Skeletal muscle satellite cell (primary cell): ENCODE results near the gene CLDN1. TPM values are rescaled to one million over a fixed set of nuclear protein-coding genes. Genes with fewer than 3 reads are reported as not detected.

Experiments
- H3K27me3 ChIP-seq: 2 replicates; pipeline ENCODE4 v1.7.0; 2013; ENCODE audit warnings: low read length; ENCODE audit not compliant: control insufficient read depth, insufficient read depth
- H3K36me3 ChIP-seq: 2 replicates; pipeline ENCODE4 v1.7.0; 2013; ENCODE audit warnings: mild to moderate bottlenecking, control low read depth, low read length; ENCODE audit not compliant: insufficient read depth
- H3K4me1 ChIP-seq: 2 replicates; pipeline ENCODE4 v1.7.0; 2013; ENCODE audit warnings: low read length; ENCODE audit not compliant: control insufficient read depth, insufficient read depth
- H3K4me2 ChIP-seq: 2 replicates; pipeline ENCODE4 v1.7.0; 2013; ENCODE audit warnings: mild to moderate bottlenecking, low read length
- H3K4me3 ChIP-seq: 2 replicates; pipeline ENCODE4 v1.7.0; 2013; ENCODE audit warnings: low read length
- H3K9ac ChIP-seq: 2 replicates; pipeline ENCODE4 v1.7.0; 2013; ENCODE audit warnings: mild to moderate bottlenecking, low read depth, low read length, moderate library complexity
- H3K9me3 ChIP-seq: replicated peaks from 2 replicates; pipeline ENCODE4 v1.7.0; 2013; ENCODE audit warnings: mild to moderate bottlenecking, control low read depth, low read length
- total RNA-seq: library from RNA; depleted of rRNA; stranded (reverse); fragments of >200 nt; gene quantifications from 2 replicates; pipeline ENCODE4 v1.2.3, GENCODE V29; 2012; rRNA removed

CLDN1 gene, protein sequence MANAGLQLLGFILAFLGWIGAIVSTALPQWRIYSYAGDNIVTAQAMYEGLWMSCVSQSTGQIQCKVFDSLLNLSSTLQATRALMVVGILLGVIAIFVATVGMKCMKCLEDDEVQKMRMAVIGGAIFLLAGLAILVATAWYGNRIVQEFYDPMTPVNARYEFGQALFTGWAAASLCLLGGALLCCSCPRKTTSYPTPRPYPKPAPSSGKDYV
- total RNA-seq: 0.22 and 3.5 TPM in 2 replicates

- Histone ChIP-seq H3K4me1 (peaks cover 21% of the 10 kb centered on the region), H3K4me2 (peak within 1 kb of the TSS; percentile 96), H3K4me3 (peak within 1 kb of the TSS; percentile 73), H3K9ac (peak within 1 kb of the TSS; percentile 52), H3K36me3 (no peaks in the 10 kb centered on the region), H3K9me3 (no peaks in the 10 kb centered on the region), H3K27me3 (peaks cover 3% of the 10 kb centered on the region)
Observed at GRCh38 chr3:190321789-190322603, at the start of gene CLDN1. CLDN1 (minus strand) TSS chr3:190322446; CDS start chr3:190322206, 240 bp downstream.

GRCh38 chr3:190371152-190371551 is 48.9 kb upstream of the CLDN1 start:
- H3K4me1 ChIP-seq: peaks cover 4% of the 10 kb centered on the region
- no peaks in the 10 kb centered on the region for H3K27me3 ChIP-seq
- H3K9me3 ChIP-seq: no peaks in the 10 kb centered on the region
- H3K36me3 ChIP-seq: no peaks in the 10 kb centered on the region
- no peak overlapping the region for H3K4me2 ChIP-seq
- H3K9ac ChIP-seq: no peak overlapping the region
- H3K4me3 ChIP-seq: no peak overlapping the region

DNA sequence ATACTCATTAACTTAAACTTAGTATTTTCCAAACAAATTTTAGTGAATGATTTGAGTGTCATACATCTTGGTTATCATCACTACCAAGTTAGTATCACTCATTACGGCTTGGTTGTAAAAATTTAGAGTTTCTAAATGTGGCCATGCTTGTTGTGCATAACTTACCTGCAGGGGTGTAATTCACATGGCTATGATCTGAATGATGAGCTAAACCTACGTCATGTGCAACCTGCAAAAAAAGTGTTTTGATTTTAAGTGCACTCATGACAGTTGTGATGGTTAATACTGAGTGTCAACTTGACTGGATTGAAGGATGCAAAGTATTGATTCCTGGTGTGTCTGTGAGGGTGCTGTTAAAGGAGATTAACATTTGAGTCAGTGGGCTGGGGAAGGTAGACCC is 48.1 kb upstream of the CLDN1 start:
- no peak overlapping the region for H3K9ac ChIP-seq
- H3K4me2 ChIP-seq: no peak overlapping the region
- no peak overlapping the region for H3K4me3 ChIP-seq
- peaks cover 8% of the 10 kb centered on the region for H3K4me1 ChIP-seq
- no peaks in the 10 kb centered on the region for H3K9me3 ChIP-seq
- H3K27me3 ChIP-seq: no peaks in the 10 kb centered on the region
- H3K36me3 ChIP-seq: no peaks in the 10 kb centered on the region

DNA sequence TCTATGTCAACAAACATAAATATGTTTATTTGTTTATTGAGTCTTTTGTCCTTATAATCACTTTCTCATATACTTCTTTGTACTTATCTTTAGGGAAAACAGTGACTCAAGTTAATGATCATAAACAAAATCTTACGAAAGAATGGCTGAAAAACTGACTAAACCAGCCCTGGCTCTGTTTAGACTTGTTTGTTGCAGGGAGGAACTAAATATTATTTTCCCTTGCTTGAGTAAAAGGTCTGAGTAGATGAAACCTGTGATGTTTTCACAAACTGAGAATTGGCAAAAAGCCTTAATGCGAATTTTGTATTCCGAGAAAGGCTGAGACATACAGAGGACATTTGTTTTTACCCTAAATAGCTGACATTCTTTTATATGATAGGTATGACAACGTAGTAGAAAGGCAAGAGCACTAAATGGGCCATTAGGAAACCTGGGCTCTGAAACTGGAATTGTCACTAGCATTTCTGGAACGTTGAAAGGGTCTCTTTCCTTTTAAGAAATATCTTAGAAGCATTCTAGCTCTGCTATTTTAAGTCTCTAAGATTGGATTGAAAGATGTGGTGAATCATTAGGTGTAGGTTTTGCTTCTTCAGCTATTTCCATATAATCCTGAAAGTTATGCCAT is 47.5 kb upstream of the CLDN1 start:
- no peaks in the 10 kb centered on the region for H3K27me3 ChIP-seq
- H3K9ac ChIP-seq: no peak overlapping the region
- H3K4me2 ChIP-seq: no peak overlapping the region
- no peaks in the 10 kb centered on the region for H3K36me3 ChIP-seq
- H3K9me3 ChIP-seq: no peaks in the 10 kb centered on the region
- peaks cover 8% of the 10 kb centered on the region for H3K4me1 ChIP-seq
- no peak overlapping the region for H3K4me3 ChIP-seq

DNA sequence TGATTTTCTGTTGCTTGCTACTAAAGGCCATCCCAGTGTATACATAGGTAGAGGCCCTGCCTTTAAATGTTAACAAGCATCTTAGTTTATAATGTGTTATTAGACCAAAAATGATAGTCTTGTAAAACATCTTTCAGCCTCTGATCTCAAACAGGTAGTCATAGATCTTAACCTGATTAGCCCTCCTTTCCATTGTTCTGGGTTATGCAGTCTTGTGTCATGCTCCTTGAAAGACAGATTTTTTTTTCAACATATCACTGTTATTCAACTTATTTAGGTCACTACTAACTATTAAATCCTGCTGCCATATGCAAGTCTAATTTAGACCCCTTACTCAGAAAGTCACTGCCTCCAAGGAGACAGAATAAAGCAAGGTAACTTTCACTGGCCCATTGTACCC is 46.6 kb upstream of the CLDN1 start:
- no peak overlapping the region for H3K9ac ChIP-seq

GRCh38 chr3:190366133-190366532 is 43.9 kb upstream of the CLDN1 start:
- Histone ChIP-seq H3K9ac (no peak overlapping the region), H3K4me3 (no peak overlapping the region), H3K27me3 (no peaks in the 10 kb centered on the region), H3K4me2 (no peak overlapping the region), H3K36me3 (no peaks in the 10 kb centered on the region), H3K9me3 (no peaks in the 10 kb centered on the region), H3K4me1 (peaks cover 8% of the 10 kb centered on the region)

More for the DNA sequence above, 46.6 kb upstream of the CLDN1 start:
- Histone ChIP-seq H3K27me3 (no peaks in the 10 kb centered on the region), H3K36me3 (no peaks in the 10 kb centered on the region), H3K4me2 (no peak overlapping the region), H3K4me1 (peaks cover 8% of the 10 kb centered on the region), H3K9me3 (no peaks in the 10 kb centered on the region), H3K4me3 (no peak overlapping the region)

DNA sequence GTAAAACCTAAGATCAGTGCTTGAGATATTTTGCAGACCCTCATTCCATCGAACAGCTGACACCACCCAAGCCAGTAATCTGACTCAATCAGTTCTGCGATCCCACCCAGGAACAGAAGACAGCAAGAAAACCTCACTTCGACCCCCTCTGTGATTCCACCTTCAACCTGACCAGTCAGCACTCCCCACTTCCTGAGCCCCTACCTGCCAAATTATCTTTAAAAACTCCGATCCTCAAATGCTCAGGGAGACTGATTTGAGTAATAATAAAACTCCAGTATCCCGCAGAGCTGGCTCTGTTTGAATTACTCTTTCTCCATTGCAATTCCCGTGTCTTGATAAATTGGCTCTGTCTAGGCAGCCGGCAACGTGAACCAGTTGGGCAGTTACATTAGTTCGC is 40.0 kb upstream of the CLDN1 start:
- Histone ChIP-seq H3K4me3 (no peak overlapping the region), H3K4me1 (peaks cover 8% of the 10 kb centered on the region), H3K9me3 (no peaks in the 10 kb centered on the region), H3K36me3 (no peaks in the 10 kb centered on the region), H3K9ac (no peak overlapping the region), H3K27me3 (no peaks in the 10 kb centered on the region), H3K4me2 (no peak overlapping the region)

GRCh38 chr3:190361791-190362190 is 39.5 kb upstream of the CLDN1 start:
- Histone ChIP-seq H3K4me2 (no peak overlapping the region), H3K9ac (no peak overlapping the region), H3K4me1 (peaks cover 8% of the 10 kb centered on the region), H3K4me3 (no peak overlapping the region), H3K9me3 (no peaks in the 10 kb centered on the region), H3K36me3 (no peaks in the 10 kb centered on the region), H3K27me3 (no peaks in the 10 kb centered on the region)

DNA sequence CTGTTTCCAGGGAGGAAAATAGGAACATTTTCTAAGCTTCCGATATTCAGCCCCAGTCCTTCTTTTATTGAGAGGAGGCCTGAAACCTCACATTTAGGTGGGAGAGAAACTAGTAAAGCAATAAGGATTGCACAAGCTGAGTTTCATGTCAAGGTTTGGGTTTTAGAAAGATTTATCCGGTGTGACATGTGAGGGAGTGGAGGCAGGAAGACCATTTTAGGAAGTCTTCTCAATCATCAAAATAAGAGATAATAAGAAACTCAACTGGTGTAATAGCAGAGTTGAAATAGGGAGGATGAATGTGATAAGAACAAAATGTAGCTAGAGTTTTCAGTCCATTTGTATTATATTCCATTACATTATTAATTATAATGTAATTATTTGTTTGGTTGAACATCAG is 38.0 kb upstream of the CLDN1 start:
- no peak overlapping the region for H3K9ac ChIP-seq
- H3K4me3 ChIP-seq: no peak overlapping the region
- no peak overlapping the region for H3K4me2 ChIP-seq
- H3K9me3 ChIP-seq: no peaks in the 10 kb centered on the region
- H3K27me3 ChIP-seq: no peaks in the 10 kb centered on the region
- no peaks in the 10 kb centered on the region for H3K36me3 ChIP-seq
- no peaks in the 10 kb centered on the region for H3K4me1 ChIP-seq

DNA sequence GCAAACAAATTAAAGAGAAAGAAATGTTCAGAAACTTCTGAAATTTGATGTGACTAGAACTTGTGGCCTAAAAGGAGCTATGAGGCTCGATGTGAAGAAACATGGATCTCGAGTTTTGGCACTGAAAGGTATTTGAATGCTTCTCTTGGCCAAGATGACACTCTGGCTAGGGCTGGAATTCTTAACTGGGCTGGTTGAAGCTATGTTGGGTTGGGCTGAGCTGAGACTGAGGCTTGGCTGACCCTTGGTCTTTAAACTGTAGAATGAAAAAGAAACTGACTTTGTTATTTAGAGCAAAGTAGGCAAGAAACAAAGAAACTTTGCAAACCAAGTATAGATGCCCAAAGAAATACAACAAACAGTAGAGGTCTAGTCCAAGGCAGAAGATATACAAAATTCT is 37.6 kb upstream of the CLDN1 start:
- Histone ChIP-seq H3K4me1 (no peaks in the 10 kb centered on the region), H3K9ac (no peak overlapping the region)

DNA sequence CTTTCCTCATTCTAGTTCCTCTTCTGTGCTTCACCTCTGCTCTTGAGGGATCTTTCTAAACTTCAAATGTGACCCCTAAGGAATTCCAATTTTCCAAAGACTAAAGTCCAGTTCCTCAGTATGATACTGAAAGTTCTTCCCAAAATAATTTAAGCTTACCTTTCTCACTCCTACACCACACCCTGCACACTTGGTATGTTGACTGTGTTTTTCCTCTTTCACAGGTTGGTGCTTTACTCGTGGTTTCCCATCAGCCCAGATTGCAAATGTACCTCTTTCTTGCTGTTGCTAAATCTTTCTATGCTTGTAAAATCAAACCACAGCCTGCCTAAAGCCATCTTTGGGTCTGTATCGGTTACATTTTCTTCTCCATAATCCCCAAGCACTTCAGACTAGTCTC is 35.2 kb upstream of the CLDN1 start:
- Histone ChIP-seq H3K9me3 (no peaks in the 10 kb centered on the region), H3K4me3 (no peak overlapping the region)

More for the DNA sequence above, 37.6 kb upstream of the CLDN1 start:
- Histone ChIP-seq H3K4me2 (no peak overlapping the region), H3K4me3 (no peak overlapping the region), H3K36me3 (no peaks in the 10 kb centered on the region), H3K27me3 (no peaks in the 10 kb centered on the region), H3K9me3 (no peaks in the 10 kb centered on the region)

More for the DNA sequence above, 35.2 kb upstream of the CLDN1 start:
- Histone ChIP-seq H3K27me3 (no peaks in the 10 kb centered on the region), H3K4me2 (no peak overlapping the region), H3K4me1 (no peaks in the 10 kb centered on the region), H3K36me3 (no peaks in the 10 kb centered on the region), H3K9ac (no peak overlapping the region)
